Endothelial cell (in vitro differentiated cells): ENCODE data around the gene PIK3R1. TPM values are rescaled to one million over a fixed set of nuclear protein-coding genes. Genes with fewer than 3 reads are reported as not detected.

Source experiments
- DNase-seq: peaks from one replicate; pipeline ENCODE4 v3.0.0; 2021; ENCODE audit warnings: low spot score
- H3K27ac Mint-ChIP-seq: one replicate; pipeline ENCODE4 v1.8.0; 2021; ENCODE audit warnings: mixed read lengths, inconsistent platforms; ENCODE audit not compliant: unreplicated experiment
- H3K27me3 Mint-ChIP-seq: one replicate; pipeline ENCODE4 v1.8.0; 2021; ENCODE audit warnings: mild to moderate bottlenecking, moderate library complexity, mixed read lengths, inconsistent platforms; ENCODE audit not compliant: unreplicated experiment
- H3K36me3 Mint-ChIP-seq: one replicate; pipeline ENCODE4 v1.8.0; 2021; ENCODE audit warnings: mild to moderate bottlenecking, low read depth, mixed read lengths, inconsistent platforms; ENCODE audit not compliant: unreplicated experiment
- H3K4me1 Mint-ChIP-seq: one replicate; pipeline ENCODE4 v1.8.0; 2021; ENCODE audit warnings: mild to moderate bottlenecking, mixed read lengths, inconsistent platforms; ENCODE audit not compliant: unreplicated experiment
- H3K4me3 Mint-ChIP-seq: one replicate; pipeline ENCODE4 v1.8.0; 2021; ENCODE audit warnings: mild to moderate bottlenecking, mixed read lengths, inconsistent platforms; ENCODE audit not compliant: unreplicated experiment
- H3K9me3 Mint-ChIP-seq: one replicate; pipeline ENCODE4 v1.8.0; 2021; ENCODE audit warnings: mixed read lengths, inconsistent platforms; ENCODE audit not compliant: unreplicated experiment
- total RNA-seq: library from RNA; stranded (reverse); fragmentation: NEBNext Ultra II Directional; extraction: Animal tissue kit (Norgen Biotek cat#: 25700); gene quantifications from one replicate; pipeline ENCODE4 v1.2.1, GENCODE V29; 2021; ENCODE audit not compliant: unreplicated experiment
- TF ChIP-seq, protein P1 (sequence below): fragments of 200-600 bp; sonication (generic); IDR thresholded peaks from one replicate; pipeline ENCODE4 v1.5.0; 2021; ENCODE audit warnings: antibody characterized with exemption; ENCODE audit not compliant: unreplicated experiment

PIK3R1 gene
- total RNA-seq, 1 donor from 2014 or later, result 37.1 TPM

- H3K9me3 Mint-ChIP-seq, result no peaks in the 10 kb centered on the region
- no peak for DNase-seq
- H3K4me1 Mint-ChIP-seq, result no peaks in the 10 kb centered on the region
- no peak overlapping the region for H3K27ac Mint-ChIP-seq
- H3K4me3 Mint-ChIP-seq, result no peak overlapping the region
- TF ChIP-seq, protein P1, sequence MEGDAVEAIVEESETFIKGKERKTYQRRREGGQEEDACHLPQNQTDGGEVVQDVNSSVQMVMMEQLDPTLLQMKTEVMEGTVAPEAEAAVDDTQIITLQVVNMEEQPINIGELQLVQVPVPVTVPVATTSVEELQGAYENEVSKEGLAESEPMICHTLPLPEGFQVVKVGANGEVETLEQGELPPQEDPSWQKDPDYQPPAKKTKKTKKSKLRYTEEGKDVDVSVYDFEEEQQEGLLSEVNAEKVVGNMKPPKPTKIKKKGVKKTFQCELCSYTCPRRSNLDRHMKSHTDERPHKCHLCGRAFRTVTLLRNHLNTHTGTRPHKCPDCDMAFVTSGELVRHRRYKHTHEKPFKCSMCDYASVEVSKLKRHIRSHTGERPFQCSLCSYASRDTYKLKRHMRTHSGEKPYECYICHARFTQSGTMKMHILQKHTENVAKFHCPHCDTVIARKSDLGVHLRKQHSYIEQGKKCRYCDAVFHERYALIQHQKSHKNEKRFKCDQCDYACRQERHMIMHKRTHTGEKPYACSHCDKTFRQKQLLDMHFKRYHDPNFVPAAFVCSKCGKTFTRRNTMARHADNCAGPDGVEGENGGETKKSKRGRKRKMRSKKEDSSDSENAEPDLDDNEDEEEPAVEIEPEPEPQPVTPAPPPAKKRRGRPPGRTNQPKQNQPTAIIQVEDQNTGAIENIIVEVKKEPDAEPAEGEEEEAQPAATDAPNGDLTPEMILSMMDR, result no peak
- no peaks in the 10 kb centered on the region for H3K36me3 Mint-ChIP-seq
- H3K27me3 Mint-ChIP-seq, result no peaks in the 10 kb centered on the region
These were observed 121.7 kb downstream of the PIK3R1 start for GRCh38 chr5:68337235-68337634.

- Mint-ChIP-seq H3K36me3 (no peaks in the 10 kb centered on the region), H3K4me3 (no peak overlapping the region), H3K4me1 (peaks cover 7% of the 10 kb centered on the region), H3K27me3 (no peaks in the 10 kb centered on the region), H3K27ac (no peak overlapping the region), H3K9me3 (no peaks in the 10 kb centered on the region)
- TF ChIP-seq, protein P1, result no peak
- no peak for DNase-seq
These were observed 124.4 kb downstream of the PIK3R1 start for GRCh38 chr5:68339921-68340321.

DNA sequence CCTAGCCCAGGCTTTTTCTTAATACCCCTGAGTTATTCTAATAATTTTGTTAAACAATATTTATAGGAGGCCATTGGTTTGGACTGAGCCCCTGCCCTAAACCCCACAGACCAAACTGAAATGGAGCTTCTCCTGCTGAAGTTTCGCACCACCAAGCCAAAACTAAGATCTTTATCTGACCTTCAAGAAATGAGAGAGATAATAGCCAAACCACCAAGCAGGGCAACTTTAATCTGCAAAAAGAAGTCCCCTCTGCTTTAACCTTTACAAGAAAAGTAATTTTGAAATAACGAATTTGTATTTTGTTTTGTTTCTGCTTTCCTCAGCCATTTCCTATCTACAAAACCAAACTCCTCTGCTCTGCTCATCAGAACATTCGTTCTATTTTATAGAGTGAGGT, 125.5 kb downstream of the PIK3R1 start:
- no peak overlapping the region for H3K4me3 Mint-ChIP-seq
- H3K27ac Mint-ChIP-seq, result no peak overlapping the region
- H3K36me3 Mint-ChIP-seq, result no peaks in the 10 kb centered on the region
- H3K27me3 Mint-ChIP-seq, result no peaks in the 10 kb centered on the region
- H3K9me3 Mint-ChIP-seq, result no peaks in the 10 kb centered on the region
- TF ChIP-seq, protein P1, result no peak
- no peak for DNase-seq
- peaks cover 9% of the 10 kb centered on the region for H3K4me1 Mint-ChIP-seq

DNA sequence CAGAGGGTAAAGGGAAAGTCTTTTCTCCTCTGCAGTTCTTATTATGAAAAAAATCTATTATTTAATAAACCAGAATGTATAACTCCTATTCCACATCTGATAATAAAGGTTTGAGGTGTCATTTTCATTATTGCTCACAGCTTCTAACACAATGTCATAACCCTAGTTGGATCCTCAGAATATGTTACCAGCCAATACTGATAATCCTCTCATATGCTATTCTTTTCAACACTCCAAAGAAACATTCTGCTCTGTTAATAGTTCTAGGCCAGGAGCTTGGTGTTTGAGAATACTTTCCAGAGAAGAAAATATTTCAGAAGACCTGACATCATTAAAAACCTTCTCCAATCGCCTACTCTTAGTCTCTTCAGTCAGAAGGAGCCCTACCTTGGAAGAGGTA, 127.1 kb downstream of the PIK3R1 start:
- Mint-ChIP-seq H3K9me3 (no peaks in the 10 kb centered on the region), H3K4me1 (peaks cover 9% of the 10 kb centered on the region), H3K27me3 (no peaks in the 10 kb centered on the region), H3K36me3 (no peaks in the 10 kb centered on the region), H3K4me3 (no peak overlapping the region), H3K27ac (no peak overlapping the region)
- TF ChIP-seq, protein P1, result no peak
- no peak for DNase-seq

- Mint-ChIP-seq H3K9me3 (no peaks in the 10 kb centered on the region), H3K27ac (no peak overlapping the region), H3K27me3 (peaks cover 2% of the 10 kb centered on the region), H3K36me3 (peaks cover 6% of the 10 kb centered on the region), H3K4me1 (peaks cover 9% of the 10 kb centered on the region), H3K4me3 (no peak overlapping the region)
- TF ChIP-seq, protein P1, result no peak
- no peak for DNase-seq
These were observed 127.9 kb downstream of the PIK3R1 start for GRCh38 chr5:68343421-68343826.
